ENCODE results near the gene SHC2. TPM values are rescaled to one million over a fixed set of nuclear protein-coding genes. Genes with fewer than 3 reads are reported as not detected.
A peak's percentile ranks its signal among the peaks of the same experiment; 100 is the strongest.

Gene SHC2
- total and polyA plus RNA-seq, 8 donors, result 13.8 to 169 (median 36.6) TPM

DNA sequence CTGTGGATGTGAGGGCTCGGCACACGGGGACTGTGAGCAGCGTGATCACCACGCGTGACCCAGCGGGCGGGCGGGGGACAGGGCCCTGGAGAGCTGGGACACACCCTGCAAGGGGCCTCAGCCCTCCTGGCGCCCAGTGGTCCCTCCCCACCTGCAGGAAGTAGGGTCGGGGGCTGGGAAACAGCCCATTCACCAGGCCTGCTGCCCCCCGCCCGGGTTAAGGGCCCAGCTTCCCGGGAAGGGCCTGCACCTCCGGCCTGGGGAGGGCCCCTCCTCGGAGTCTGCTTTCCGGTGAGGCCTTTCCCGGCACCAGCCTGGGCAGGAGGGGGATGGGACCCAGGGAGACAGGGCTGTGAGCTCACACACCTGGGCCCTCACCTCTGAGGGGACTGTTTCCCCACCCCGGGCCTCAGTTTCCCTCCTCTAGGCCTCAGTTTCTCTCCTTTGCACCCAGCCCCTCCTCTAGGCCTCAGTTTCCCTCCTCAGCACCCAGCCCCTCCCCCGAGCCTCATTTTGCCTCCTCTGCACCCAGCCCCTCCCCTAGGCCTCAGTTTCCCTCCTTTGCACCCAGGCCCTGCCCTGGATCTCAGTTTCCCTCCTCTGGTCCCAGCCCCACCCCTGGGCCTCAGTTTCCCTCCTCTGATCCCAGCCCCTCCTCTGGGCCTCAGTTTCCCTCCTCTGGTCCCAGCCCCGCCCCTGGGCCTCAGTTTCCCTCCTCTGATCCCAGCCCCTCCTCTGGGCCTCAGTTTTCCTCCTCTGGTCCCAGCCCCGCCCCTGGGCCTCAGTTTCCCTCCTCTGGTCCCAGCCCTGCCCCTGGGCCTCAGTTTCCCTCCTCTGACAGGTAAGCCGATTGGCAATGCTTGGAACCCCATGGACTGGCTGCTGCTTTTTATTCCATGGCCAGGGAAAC lies 33.6 kb upstream of the SHC2 start:
- H3K36me3 ChIP-seq, result no peaks in the 10 kb centered on the region
- DNase-seq, result peak in 1 of 2 donors; percentile 62
- H3K9me3 ChIP-seq, result no peaks in the 10 kb centered on the region
- H3K4me1 ChIP-seq, result peaks cover 15 to 42% (median 30%) of the 10 kb centered on the region in 4 donors
- intact Hi-C loops (cut with DNase I; ENCODE audit: low total_unique reads), result no loop called here
- H3K27ac ChIP-seq, result no peak overlapping the region
- peaks cover 20 to 55% (median 41%) of the 10 kb centered on the region in 3 donors for H3K27me3 ChIP-seq
- TF ChIP-seq EP300 (IDR thresholded peaks at IDR 0.05), result no peak
- TF ChIP-seq, protein P1, sequence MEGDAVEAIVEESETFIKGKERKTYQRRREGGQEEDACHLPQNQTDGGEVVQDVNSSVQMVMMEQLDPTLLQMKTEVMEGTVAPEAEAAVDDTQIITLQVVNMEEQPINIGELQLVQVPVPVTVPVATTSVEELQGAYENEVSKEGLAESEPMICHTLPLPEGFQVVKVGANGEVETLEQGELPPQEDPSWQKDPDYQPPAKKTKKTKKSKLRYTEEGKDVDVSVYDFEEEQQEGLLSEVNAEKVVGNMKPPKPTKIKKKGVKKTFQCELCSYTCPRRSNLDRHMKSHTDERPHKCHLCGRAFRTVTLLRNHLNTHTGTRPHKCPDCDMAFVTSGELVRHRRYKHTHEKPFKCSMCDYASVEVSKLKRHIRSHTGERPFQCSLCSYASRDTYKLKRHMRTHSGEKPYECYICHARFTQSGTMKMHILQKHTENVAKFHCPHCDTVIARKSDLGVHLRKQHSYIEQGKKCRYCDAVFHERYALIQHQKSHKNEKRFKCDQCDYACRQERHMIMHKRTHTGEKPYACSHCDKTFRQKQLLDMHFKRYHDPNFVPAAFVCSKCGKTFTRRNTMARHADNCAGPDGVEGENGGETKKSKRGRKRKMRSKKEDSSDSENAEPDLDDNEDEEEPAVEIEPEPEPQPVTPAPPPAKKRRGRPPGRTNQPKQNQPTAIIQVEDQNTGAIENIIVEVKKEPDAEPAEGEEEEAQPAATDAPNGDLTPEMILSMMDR (IDR thresholded peaks at IDR 0.05), result no peak
- TF ChIP-seq POLR2A (IDR thresholded peaks at IDR 0.05), result no peak
- TF ChIP-seq POLR2AphosphoS5 (IDR thresholded peaks at IDR 0.05), result no peak
- no peak overlapping the region for H3K4me3 ChIP-seq
- WGBS, 5 donors, result 29 to 38% (median 36%) methylated on average over 17 to 22 of the region's 22 CpGs

DNA sequence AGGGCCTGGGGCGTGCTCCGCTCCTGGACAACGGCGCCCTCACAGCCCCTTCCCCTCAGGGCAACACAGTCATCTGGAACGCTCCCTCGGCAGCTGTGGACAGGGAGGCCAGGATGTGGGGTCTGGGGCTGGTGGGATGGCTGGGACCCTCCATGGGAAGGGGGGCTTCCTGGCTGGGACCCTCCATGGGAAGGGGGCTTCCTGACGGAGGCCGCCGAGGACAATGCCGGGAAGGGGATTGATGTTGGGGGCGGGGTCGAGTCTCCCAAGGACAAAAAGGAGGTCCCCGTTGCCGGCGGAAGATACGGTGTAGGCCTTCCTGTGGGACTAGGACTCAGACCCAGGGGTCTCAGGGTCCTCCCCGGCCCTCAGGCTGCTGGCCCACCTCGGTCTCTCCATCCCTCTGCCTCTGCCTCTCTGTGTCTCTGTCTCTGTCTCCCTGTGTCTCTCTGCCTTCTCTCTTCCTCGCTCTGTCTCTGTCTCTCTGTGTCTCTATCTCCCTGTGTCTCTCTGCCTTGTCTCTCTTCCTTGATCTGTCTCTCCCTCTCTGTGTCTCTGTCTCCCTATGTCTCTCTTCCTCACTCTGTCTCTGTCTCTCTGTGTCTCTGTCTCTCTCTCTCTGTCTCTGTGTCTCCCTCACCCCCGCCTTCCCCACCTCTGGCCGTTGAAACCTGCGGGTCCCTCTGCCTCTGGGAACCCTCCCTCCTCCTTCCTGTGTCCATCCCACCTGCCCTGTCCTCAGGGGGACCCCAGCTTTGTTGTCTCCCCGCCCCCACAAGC lies 32.7 kb upstream of the SHC2 start:
- H3K27ac ChIP-seq, result no peak overlapping the region
- TF ChIP-seq POLR2AphosphoS5 (IDR thresholded peaks at IDR 0.05) (no peak), EP300 (IDR thresholded peaks at IDR 0.05) (no peak), POLR2A (IDR thresholded peaks at IDR 0.05) (no peak)
- TF ChIP-seq, protein P1 (IDR thresholded peaks at IDR 0.05), result no peak
- DNase-seq, result peak in 1 of 2 donors; percentile 28
- peaks cover 14 to 47% (median 35%) of the 10 kb centered on the region in 3 donors for H3K27me3 ChIP-seq
- H3K4me3 ChIP-seq, result no peak overlapping the region
- WGBS, 5 donors, result 64 to 73% (median 70%) methylated on average over 22 to 23 of the region's 23 CpGs
- no peaks in the 10 kb centered on the region for H3K36me3 ChIP-seq
- H3K9me3 ChIP-seq, result no peaks in the 10 kb centered on the region
- H3K4me1 ChIP-seq, result peaks cover 15 to 44% (median 33%) of the 10 kb centered on the region in 4 donors
- intact Hi-C loops (cut with DNase I; ENCODE audit: low total_unique reads), result no loop called here

DNA sequence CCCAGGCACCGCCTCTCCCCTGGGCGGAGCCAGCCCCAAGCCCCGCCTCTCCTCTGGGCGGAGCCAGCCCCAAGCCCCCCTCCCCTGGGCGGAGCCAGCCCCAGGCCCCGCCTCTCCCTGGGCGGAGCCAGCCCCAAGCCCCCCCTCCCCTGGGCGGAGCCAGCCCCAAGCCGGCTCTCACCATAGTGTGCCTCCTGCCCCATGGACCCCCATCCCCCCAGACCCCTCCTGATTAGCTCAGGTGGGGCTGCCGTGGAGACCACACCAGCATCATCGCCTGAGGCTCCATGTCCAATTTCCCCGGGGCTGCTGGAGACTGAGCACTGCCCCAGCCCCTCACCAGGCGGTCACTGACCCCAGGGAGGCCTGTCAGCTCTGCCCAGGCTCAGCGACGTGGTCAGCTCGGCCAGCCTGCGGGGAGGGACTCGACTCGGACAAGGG lies 31.3 kb upstream of the SHC2 start:
- peaks cover 7 to 37% (median 27%) of the 10 kb centered on the region in 4 donors for H3K4me1 ChIP-seq
- H3K4me3 ChIP-seq, result no peak overlapping the region
- intact Hi-C loops (cut with DNase I; ENCODE audit: low total_unique reads), result no loop called here
- H3K36me3 ChIP-seq, result no peaks in the 10 kb centered on the region
- TF ChIP-seq POLR2A (IDR thresholded peaks at IDR 0.05) (no peak), POLR2AphosphoS5 (IDR thresholded peaks at IDR 0.05) (no peak), EP300 (IDR thresholded peaks at IDR 0.05) (no peak)
- TF ChIP-seq, protein P1 (IDR thresholded peaks at IDR 0.05), result no peak
- H3K9me3 ChIP-seq, result no peaks in the 10 kb centered on the region
- WGBS, 5 donors, result 67 to 85% (median 73%) methylated on average over 6 to 19 of the region's 19 CpGs
- DNase-seq, result peak in 1 of 2 donors; percentile 30
- peaks cover 6 to 36% (median 20%) of the 10 kb centered on the region in 3 donors for H3K27me3 ChIP-seq
- H3K27ac ChIP-seq, result no peak overlapping the region

DNA sequence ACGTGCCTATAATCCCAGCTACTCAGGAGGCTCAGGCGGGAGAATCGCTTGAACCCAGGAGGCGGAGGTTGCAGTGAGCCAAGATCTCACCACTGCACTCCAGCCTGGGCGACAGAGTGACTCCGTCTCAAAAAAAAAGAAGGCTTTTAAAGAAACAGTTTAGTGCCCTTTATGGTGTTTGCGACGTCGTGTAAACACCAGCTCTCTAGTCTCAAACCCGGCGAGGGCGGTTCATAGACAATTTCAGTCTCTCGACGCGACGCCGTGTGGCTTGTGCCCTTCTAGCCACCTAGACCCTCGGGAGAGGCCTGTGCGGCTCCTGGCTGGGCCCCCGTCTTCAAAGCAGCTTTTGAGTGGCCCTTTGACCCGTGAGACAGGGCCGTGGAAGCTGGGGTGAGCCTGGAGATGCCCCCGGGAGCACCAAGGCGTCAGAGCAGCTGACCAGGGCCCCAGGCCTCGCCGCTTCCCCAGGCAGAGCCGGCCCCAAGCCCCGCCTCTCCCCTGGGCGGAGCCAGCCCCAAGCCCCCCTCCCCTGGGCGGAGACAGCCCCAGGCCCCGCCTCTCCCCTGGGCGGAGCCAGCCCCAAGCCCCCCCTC lies 30.4 kb upstream of the SHC2 start:
- no peak overlapping the region for H3K27ac ChIP-seq
- H3K4me3 ChIP-seq, result no peak overlapping the region
- no peak for TF ChIP-seq POLR2A (IDR thresholded peaks at IDR 0.05)
- TF ChIP-seq, protein P1 (IDR thresholded peaks at IDR 0.05), result no peak
- no peak for TF ChIP-seq EP300 (IDR thresholded peaks at IDR 0.05)
- TF ChIP-seq POLR2AphosphoS5 (IDR thresholded peaks at IDR 0.05), result no peak
- no peaks in the 10 kb centered on the region for H3K9me3 ChIP-seq
- DNase-seq, result peak in 1 of 2 donors; percentile 49
- intact Hi-C loops (cut with DNase I; ENCODE audit: low total_unique reads), result no loop called here
- no peaks in the 10 kb centered on the region for H3K36me3 ChIP-seq
- 74 to 81% (median 80%) methylated on average over 25 to 32 of the region's 32 CpGs for WGBS, 5 donors
- peaks cover 7 to 34% (median 25%) of the 10 kb centered on the region in 4 donors for H3K4me1 ChIP-seq
- H3K27me3 ChIP-seq, result peaks cover 4 to 33% (median 16%) of the 10 kb centered on the region in 3 donors

Measured in stomach (tissue), 9 donors.